Measurements from ENCODE around the gene POTEB3.
"Not testable (repeated sequence)": the region's sequence is repeated elsewhere in the genome, so short reads cannot be mapped to it uniquely, and the experiment has no call there.

POTEB3 gene

GRCh38 chr15:21440399-21440798, at the start of gene POTEB3:
TSS of gene POTEB3 (minus strand) at chr15:21440499. CDS start at chr15:21440011, 488 bp downstream.
- DNase-seq (ENCODE audit: low read depth in 2 of 2): not testable (repeated sequence)

DNA sequence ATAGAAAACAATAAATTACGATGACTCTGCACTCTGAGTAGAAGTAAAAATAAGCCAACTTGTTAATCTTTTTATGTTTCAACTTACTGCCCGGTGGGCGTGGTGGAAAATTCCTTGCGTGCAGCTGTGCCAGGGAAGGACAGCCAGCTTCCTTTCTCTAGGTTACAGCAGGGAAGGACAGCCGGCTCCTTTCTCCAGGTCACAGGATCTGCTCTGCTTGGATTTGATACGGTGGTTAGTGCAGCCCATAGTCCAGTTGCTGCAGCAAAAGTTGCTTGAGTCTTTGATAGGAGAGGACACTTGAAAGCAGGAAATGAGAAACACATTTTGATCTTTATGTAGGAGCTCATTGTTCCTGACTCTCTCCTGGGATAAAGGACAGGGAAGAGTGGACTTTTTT, 13.4 kb upstream of the POTEB3 start:
- not testable (repeated sequence) for DNase-seq (ENCODE audit: low read depth in 2 of 2)

GRCh38 chr15:21451920-21452563, 11.7 kb upstream of the POTEB3 start:
- DNase-seq (ENCODE audit: low read depth in 2 of 2): not testable (repeated sequence)

DNA sequence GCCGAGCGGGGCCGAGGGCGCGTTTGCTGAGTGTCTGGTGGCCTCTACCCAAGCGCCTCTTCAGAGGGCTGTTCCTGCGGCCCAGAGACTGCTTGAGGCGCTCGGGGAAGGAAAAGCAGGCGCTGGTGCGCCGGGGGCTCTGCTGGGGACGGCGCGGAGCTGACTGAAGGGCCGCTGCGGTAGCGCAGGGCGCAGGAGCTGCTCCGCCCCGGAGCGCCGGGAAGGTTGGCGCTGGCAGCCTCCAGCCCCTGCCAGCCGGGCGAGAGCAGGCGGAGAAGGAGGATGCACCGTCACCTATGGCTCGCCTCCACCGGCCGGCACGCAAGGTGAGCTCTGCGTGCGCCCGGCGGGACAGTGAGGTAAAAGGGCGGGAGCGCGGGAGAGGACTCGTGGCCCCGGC, 11.2 kb upstream of the POTEB3 start:
- DNase-seq (ENCODE audit: low read depth in 2 of 2): not testable (repeated sequence)

- not testable (repeated sequence) for DNase-seq (ENCODE audit: low read depth in 2 of 2)
Observed at GRCh38 chr15:21407366-21407765, 32.9 kb downstream of the POTEB3 start.

DNA sequence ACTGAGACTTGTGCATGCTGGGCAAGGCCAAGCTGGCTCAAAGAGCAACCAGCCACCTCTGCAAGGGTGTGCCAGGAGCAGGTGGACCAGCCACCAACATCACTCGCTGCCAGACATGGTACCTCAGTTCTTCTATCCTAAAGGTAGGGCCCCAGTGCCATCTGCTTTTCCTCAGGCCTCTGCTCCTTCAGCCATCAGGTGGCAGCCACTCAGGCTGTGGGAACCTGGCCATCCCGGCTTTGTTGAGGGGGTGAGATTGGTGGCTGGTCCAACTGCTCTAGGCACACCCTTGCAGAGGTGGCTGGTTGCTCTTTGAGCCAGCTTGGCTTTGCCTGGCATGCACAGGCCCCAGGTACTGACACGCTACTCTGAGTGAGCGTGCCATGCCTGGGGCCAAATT, 38.8 kb downstream of the POTEB3 start:
- not testable (repeated sequence) for DNase-seq (ENCODE audit: low read depth in 2 of 2)

GRCh38 chr15:21399111-21399510, 41.2 kb downstream of the POTEB3 start:
- not testable (repeated sequence) for DNase-seq (ENCODE audit: low read depth in 2 of 2)

- not testable (repeated sequence) for DNase-seq (ENCODE audit: low read depth in 2 of 2)
Observed at GRCh38 chr15:21398511-21398910, 41.8 kb downstream of the POTEB3 start.

- not testable (repeated sequence) for DNase-seq (ENCODE audit: low read depth in 2 of 2)
Observed at GRCh38 chr15:21397656-21398055, 42.6 kb downstream of the POTEB3 start.

GRCh38 chr15:21397186-21397585, 43.1 kb downstream of the POTEB3 start:
- DNase-seq (ENCODE audit: low read depth in 2 of 2): not testable (repeated sequence)

- DNase-seq (ENCODE audit: low read depth in 2 of 2): not testable (repeated sequence)
Observed at GRCh38 chr15:21385961-21386360, 54.3 kb downstream of the POTEB3 start.

DNA sequence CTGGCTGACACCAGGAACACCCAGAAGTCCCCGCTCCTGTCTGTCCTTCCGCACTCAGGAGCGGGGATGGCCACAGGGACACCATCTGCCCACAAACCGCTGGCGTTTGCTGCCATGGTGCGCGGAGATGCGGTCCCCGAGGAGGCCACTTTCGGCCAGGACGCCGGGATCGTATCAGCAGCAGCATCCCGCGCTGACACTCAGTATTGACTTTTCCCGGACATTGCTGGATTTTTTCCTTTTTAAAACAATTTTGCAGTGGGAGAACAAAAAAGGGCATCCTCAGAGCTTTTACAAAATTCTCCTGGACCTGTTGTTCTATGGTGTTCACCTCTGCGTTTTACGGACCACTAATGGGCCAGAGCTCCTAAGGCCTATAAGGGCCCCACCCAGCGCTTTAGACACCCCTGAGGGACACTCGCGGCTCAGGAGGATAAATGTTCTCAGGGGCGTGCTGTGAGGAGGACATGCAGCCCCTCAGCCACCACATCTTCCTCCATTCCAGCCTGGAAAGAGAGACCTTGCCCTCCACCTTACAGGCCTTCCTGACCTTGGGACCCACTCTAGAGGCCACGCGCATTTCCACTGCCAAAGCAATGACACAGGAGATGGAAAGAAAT, 56.3 kb downstream of the POTEB3 start:
- DNase-seq (ENCODE audit: low read depth in 2 of 2): not testable (repeated sequence)

DNA sequence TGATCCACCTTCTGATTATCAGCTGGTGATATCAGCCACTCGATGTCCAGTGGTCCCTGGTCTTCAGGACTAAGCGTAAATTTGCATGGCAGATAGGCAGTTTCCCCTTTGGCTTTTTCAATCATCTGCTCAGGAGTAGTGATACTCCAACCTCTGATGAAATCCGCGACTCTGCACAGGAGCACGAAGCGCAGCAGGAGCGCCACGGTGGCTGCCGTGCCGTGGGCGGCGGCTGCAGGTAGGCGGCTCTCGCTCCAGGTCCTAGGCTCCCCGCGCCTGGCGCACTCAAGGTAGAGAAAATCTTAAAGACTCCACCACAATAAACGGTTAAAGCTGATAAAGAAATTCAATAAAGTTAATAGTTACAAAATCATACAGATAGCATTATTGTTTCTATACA, 66.6 kb downstream of the POTEB3 start:
- not testable (repeated sequence) for DNase-seq (ENCODE audit: low read depth in 2 of 2)

- not testable (repeated sequence) for DNase-seq (ENCODE audit: low read depth in 2 of 2)
Observed at GRCh38 chr15:21369177-21369576, 71.1 kb downstream of the POTEB3 start.

DNA sequence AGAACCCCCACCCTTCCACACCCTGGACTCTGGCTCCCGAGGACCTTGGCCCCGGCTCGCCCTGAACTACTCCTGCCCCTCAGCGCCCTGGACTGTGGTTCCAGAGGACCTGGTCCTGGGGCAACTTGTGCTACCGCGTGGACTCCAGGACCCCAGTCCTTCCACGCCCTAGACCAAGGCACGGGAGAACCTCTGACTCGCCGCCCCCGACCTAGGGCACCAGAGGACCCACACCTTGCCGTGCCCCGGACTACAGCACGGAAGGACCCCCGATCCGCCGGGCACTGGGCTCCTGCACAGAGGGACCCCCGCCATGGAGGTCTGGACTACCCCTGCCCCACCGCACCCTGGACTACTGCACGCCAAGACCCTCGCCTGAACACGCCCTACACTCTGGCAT, 71.7 kb downstream of the POTEB3 start:
- DNase-seq (ENCODE audit: low read depth in 2 of 2): not testable (repeated sequence)

All from stimulated activated CD4-positive, alpha-beta T cell treated with anti-CD3 and anti-CD28 coated beads, Interleukin-1b, Interleukin-23, amount 100 ng/mL, for 4 hours (primary cell).